NB4 (cell line): ENCODE results near the gene FANCI.

ENCODE experiments used
- MYC ChIP-seq: IDR thresholded peaks from 2 replicates; pipeline ENCODE4 v1.6.1; 2011; ENCODE audit warnings: low read depth, low read length
- POLR2A ChIP-seq: IDR thresholded peaks from 2 replicates; pipeline ENCODE4 v1.6.1; 2011; ENCODE audit warnings: mild to moderate bottlenecking; ENCODE audit not compliant: insufficient read length; ENCODE audit errors: extremely low read depth
- TF ChIP-seq, protein P1 (sequence below): IDR thresholded peaks from one replicate; pipeline ENCODE4 v1.5.1; 2012; ENCODE audit warnings: low read depth, low read length
- TF ChIP-seq, protein P2 (sequence below): IDR thresholded peaks from 2 replicates; pipeline ENCODE4 v1.6.1; 2011; ENCODE audit warnings: low read depth, low read length

DNA sequence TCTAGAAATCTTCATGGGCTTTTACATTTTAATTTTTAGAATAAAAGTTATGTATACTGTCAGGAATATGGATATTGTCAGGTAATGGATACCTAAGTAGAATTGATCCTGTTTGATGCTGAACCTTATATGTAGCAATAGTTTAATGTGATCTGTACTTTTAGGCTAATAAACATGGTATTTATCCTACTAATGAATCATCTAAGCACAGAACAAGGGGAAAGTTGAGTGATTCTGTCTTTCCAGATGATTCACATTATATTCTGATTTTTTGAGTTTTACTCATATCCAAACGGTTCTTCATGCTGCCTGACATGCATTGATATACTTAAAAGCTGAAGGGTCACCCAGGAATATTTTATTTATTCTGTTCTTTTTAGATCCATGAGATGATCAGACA lies 34.5 kb downstream of the FANCI start:
- TF ChIP-seq, protein P1, sequence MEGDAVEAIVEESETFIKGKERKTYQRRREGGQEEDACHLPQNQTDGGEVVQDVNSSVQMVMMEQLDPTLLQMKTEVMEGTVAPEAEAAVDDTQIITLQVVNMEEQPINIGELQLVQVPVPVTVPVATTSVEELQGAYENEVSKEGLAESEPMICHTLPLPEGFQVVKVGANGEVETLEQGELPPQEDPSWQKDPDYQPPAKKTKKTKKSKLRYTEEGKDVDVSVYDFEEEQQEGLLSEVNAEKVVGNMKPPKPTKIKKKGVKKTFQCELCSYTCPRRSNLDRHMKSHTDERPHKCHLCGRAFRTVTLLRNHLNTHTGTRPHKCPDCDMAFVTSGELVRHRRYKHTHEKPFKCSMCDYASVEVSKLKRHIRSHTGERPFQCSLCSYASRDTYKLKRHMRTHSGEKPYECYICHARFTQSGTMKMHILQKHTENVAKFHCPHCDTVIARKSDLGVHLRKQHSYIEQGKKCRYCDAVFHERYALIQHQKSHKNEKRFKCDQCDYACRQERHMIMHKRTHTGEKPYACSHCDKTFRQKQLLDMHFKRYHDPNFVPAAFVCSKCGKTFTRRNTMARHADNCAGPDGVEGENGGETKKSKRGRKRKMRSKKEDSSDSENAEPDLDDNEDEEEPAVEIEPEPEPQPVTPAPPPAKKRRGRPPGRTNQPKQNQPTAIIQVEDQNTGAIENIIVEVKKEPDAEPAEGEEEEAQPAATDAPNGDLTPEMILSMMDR = no peak
- TF ChIP-seq POLR2A = no peak
- TF ChIP-seq, protein P2, sequence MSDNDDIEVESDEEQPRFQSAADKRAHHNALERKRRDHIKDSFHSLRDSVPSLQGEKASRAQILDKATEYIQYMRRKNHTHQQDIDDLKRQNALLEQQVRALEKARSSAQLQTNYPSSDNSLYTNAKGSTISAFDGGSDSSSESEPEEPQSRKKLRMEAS = no peak
- no peak for TF ChIP-seq MYC
